ENCODE data around the gene RAB20.

DNA sequence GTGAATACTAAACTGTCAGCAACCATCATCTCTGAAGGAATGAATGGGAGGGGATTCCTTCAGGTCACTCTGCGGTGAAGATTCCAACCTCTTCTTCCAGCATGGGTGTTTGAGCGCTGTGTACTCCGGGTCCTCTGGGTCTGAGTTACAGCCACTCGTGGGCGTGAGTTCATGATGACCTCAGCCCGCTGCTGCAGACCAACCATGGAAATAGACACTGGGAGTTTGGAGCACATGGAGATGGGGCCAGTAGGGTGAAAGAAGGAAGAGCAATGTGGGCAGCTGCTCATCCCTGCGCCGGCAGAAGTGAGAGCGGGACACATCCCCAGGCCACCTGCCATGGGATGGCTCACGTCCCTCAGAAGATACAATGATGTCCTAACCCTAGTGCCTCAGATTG is 16.8 kb upstream of the RAB20 start:
- TF ChIP-seq, protein P1, sequence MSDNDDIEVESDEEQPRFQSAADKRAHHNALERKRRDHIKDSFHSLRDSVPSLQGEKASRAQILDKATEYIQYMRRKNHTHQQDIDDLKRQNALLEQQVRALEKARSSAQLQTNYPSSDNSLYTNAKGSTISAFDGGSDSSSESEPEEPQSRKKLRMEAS (IDR thresholded peaks at IDR 0.05), result no peak
- TF ChIP-seq PHF8 (conservative IDR thresholded peaks at IDR 0.05; ENCODE audit: low read depth, low read length) (no peak), EZH2 (IDR thresholded peaks at IDR 0.05; ENCODE audit: low read depth, low read length, severe bottlenecking) (no peak)
